Measurements from ENCODE around the gene OTOA.
"Not testable (repeated sequence)": the region's sequence is repeated elsewhere in the genome, so short reads cannot be mapped to it uniquely, and the experiment has no call there.

Gene OTOA

GRCh38 chr16:21793310-21793709 is 129.5 kb downstream of the OTOA start:
- FAIRE-seq = not testable (repeated sequence)

DNA sequence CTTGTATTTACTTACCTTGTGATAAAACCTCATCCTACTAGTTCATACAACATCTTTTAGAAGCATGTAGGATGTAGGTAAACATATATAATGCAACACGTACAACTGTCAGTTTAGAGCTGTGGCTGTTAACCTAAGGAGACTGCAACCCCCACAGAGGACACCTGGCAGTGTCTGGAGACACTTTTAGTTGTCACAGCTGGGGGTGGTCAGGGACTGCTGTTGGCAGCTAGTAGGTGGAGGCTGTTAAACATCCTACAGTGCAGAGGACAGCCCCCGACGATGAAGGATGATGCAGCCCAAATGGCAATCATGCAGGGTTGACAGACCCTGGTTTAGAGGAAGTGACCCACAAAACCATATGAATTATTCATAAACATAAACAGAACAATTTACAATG is 134.8 kb downstream of the OTOA start:
- FAIRE-seq; DNase-seq (ENCODE audit: insufficient read length): not testable (repeated sequence)

More at GRCh38 chr16:21793310-21793709, 129.5 kb downstream of the OTOA start:
- not testable (repeated sequence) for DNase-seq (ENCODE audit: insufficient read length)

DNA sequence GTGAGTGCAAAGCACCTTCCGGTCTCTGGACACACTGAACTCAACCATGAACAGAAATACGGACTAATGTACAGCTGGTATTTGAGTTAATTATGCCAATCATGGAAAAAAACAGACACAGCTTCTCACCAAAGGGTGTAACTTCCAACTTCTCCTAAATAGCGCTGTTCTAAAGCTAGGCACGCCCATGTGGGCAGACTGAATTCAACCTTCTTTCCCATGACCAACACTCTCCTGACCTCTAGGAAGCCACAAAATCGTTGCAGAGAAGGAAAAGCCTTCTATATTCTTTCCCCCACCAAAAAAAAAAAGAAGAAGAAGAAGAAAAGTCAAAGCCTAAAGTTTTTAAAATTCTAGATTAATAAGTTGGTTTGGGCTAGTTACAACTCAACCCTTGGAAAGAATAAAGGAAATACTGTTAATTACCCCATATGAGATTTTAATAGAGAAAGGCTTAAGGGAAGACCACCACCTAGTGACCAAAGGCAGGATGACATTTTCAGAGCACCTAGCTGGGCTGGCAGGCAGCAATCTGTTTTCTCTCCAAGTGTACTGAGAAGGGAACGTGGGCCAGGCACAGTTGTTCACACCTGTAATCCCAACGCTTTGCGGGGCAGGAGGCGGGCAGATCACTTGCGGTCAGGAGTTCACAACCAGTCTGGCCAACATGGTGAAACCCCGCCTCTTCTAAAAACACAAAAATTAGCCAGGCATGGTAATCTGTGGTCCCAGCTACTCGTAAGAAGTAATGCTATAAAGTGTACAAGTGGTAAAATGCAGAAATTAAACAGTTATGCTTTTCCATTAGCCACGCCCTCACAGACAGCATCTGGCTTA is 138.0 kb downstream of the OTOA start:
- DNase-seq (ENCODE audit: insufficient read length); FAIRE-seq: not testable (repeated sequence)

DNA sequence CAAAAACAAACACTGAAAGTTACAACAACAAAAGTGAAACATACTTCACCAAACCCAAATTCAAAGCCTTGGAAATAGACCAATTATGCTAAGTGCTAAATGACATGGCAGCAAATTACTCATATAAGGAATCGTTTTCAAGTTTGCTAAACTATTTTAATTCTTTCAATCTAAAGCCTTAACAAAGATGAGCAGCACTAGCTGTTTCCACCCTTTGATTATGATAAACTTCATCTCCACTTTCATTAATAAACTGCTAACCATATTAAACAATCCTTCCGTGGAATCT is 138.6 kb downstream of the OTOA start:
- DNase-seq (ENCODE audit: insufficient read length); FAIRE-seq: not testable (repeated sequence)
